ENCODE results near the gene TMPRSS5. TPM values are rescaled to one million over a fixed set of nuclear protein-coding genes. Genes with fewer than 3 reads are reported as not detected.

Gene TMPRSS5
- total and polyA plus RNA-seq, 2 of the 8 experiments (the other 6 are each of a cell fraction or from before 2014, with no cell fraction given) = 0.54 to 0.78 TPM

GRCh38 chr11:113752932-113753331 lies 46.8 kb upstream of the TMPRSS5 start (continued):
- TF ChIP-seq CHD7 (IDR thresholded peaks at IDR 0.05; ENCODE audit: insufficient replicate concordance, low read length) = no peak
- no peak for TF ChIP-seq ASH2L (IDR thresholded peaks at IDR 0.05; ENCODE audit: low read length)
- TF ChIP-seq BCL11A (IDR thresholded peaks at IDR 0.05; ENCODE audit: low read depth in 2 of 2, low read length in 2 of 2) = no peak
- no peak for TF ChIP-seq JUN (IDR thresholded peaks at IDR 0.05; ENCODE audit: low read depth, low read length)
- no peak for TF ChIP-seq ATF3 (IDR thresholded peaks at IDR 0.05; ENCODE audit: insufficient read depth, low read depth, low read length)
- no peak for TF ChIP-seq EGR1 (IDR thresholded peaks at IDR 0.05; ENCODE audit: borderline replicate concordance, low read depth, low read length)
- no peak for TF ChIP-seq YY1 (IDR thresholded peaks at IDR 0.05; ENCODE audit: low read depth, low read length)
- no peak for TF ChIP-seq ZNF274 (IDR thresholded peaks at IDR 0.05; ENCODE audit: borderline replicate concordance, extremely low read depth, low read length)
- no peak for TF ChIP-seq CREB1 (IDR thresholded peaks at IDR 0.05)
